NCI-H2196 (cell line): ENCODE measurements around the gene STAC3.
A peak's percentile ranks its signal among the peaks of the same experiment; 100 is the strongest.

Source experiments
- DNase-seq: peaks from one replicate; lab custom pipeline; 2025; ENCODE audit not compliant: unreplicated experiment; lab: John Stamatoyannopoulos, UW

Gene STAC3

DNA sequence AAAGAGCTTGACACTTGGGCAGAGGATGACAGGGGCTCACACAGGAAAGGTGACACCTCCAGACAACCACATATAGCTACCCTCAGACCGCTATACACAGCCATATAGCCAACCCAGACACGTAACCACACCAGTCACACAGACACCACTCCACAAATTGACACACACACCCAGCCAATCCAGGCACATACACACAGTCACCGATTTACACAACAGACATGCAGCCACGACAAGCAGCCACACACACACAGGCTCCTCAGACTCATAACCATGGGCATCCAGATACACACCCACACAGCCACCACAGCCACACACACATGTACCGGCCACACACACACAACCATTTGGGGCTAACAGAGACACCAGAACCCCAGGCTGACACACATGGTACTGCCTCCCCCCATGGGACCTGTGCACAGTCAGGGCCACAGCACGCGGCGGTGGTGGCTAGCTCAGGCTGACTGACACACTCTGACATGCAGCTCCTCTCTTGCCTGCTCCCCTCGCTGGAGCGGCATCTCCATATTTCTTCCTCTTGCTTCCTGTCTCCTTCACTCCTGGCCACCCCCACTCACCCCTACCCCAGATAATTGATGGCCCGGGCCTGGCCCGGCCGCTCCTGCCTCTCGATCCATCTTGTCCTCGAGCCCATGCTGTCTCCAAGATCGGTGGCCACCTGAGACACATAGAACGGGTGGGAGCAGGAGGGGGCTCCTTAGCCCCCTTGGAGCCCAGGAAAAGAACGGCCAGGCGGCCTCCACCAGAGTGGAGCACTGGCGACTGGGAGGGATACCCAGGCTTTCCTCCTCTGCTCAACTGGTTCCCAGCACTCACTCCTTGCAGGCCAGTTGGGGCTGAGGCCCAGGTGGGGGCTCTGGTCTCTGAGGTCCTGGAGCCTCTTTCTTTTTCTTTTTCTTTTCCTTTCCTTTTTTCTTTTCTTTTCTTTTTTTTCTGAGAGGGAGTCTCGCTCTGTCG lies 27.5 kb downstream of the STAC3 start:
- DNase-seq: no peak

DNA sequence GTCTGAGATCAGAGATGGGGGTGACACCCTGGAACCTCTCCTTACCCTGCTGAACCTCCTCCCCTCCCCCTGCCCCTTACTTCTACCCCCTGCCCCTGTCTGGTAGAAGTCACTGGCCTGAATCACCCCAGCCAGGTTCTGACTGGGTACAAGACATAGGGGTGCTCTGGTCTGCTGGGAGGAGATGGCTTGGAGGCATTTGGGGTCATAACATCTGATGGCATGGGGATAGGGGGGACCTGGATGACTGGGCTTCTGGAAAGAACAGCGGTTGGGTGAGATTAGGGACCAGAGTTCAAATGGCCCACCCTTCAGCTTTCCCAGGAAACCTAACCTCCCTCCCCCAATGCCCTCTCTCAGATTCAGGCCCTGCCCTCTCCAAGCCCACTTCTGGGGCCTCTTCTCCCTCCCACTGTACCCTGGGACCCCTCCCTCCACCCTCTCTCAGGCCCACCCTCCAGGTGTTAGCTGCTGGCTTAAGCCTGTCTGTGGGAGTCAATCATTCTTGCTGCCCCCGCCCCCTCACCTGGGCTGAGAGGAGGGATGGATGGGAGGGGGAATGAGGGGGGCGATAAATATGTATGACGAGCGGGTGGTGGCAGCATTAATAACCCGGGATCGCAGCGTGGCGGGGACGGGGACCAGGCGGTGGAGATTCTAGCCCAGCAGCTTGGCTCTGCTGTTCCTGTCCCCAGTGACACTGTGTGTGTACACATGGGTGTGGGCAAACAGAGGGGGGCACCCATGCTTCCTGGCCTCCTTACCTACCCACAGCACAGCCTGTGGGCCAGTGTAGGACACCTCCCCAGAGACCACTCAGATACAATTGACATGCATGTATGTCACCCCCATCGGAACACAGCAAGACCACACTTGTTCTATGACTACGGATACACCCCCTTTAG lies 28.4 kb downstream of the STAC3 start:
- DNase-seq: no peak

DNA sequence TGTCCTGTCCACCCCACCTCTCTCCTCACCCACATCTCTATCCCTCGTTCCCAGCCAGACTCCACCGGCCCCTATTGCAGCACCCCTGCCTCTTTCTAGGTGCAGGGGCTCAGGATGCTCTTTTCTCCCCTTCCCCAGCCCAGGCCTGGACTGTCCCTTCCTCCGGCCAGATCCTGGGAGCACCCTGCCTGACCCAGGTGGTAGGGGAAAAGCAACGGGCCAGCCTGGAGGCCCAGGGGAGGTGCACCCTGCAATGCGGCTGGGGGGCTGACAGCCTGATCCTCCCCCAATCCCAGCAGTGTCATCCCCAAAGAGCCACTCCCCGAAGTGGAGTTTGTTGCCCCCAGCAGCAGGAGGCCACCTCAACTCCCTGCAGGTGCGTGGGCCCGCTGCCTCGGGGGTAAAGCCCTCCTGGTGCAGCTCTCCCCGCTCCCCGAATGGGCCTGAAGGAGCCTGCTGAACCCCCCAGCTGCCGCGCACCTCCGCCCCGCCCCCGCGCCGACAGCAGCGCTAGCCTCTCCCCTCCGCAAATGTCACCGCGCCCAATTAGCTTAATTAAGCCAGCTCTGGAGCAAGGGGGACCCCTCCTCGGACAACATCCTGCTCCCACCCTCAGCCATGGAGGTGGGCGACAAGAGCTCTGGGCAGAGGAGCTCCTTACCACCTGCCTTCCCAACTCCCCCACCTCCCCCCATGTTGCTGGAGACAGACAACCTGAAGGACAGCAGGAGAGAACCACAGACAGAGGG lies 29.6 kb downstream of the STAC3 start:
- no peak for DNase-seq

GRCh38 chr12:57220770-57221168 lies 30.2 kb downstream of the STAC3 start:
- DNase-seq: no peak

- no peak for DNase-seq
These were observed 30.8 kb downstream of the STAC3 start for GRCh38 chr12:57219993-57220754.

DNA sequence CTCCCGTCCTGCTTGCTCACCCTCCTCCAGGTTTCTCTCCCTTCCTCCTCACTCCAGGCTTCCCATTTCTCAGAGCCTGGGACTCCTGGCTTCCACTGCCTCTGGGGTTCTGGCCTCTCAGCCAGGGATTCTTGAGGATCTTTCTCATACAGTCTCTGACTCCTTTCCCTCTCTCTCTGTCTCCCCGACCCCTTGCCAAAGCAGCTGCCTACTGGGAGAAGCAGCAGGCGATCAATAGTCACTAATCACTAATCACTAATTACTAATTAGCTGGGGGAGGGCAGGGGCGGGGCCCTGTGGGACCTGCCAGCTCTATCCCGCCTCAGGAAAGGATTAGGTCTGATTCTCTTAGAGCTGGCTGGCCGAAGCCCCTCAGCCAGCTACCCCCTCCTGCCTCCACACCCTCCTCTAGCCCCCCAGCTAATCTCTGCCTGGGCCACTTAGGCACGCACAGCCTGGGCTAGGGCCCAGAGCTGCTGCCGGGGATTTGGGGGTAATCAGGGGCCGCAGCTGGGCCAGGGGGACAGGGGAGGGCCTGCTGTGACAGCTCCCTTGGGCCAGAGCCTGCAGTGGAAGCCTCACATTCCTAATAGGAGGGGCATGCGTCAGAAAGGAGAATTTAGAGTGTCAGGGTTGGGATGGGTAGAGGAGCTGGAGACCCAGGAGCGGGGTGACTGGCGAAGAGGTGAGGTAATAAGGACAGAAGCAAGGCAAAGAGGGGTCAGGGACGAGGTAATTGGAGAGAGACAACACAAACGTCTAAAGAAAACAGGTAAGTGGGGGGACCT lies 31.6 kb downstream of the STAC3 start:
- DNase-seq: no peak

- DNase-seq: no peak
These were observed 32.7 kb downstream of the STAC3 start for GRCh38 chr12:57218030-57218853.

DNA sequence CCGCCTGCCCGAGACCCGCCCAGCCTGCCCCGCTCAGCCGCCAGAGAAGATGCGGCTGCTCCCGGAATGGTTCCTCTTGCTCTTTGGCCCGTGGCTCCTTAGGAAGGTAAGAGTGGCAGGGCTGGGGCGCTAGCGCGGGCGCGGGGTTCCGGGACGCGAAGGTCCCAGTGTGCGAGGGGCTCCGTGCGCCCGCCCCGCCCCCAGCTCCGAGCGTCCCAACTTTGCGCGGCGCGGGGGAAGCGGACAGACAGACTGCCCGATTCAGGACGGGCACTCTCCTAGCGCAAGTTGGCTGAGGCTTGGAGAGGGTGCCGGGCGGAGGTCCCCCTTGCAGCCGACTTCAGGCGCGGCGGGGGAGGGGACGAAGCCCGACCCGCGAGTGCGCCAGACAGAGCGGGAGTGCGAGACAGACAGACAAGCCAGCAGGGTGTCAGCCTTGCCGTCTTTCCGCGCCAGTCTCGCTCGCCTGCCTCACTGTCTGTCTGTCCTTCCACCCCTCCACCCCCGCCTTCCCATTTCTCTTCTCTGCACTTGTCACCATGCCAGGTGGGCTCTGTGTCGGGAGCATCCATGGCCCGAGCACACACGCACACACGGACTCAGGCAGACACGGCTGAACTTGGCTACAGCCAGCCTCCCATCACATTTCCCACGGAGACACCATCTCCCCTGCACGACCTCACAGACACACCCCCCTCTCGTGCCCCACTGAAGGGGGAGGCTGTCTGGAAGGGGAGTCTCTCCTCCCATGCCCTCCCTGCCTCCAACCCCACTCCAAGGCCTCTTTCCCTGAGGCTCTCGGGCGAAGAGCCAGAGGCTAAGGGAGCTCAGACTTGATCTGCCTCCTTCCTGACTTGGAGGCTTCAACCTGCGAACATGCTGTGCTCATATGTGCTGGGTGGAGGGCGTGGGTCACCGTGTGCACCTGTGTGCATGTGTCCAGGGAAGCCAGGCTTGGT lies 33.8 kb downstream of the STAC3 start:
- peak; percentile 30 for DNase-seq

GRCh38 chr12:57216014-57216911 lies 34.7 kb downstream of the STAC3 start, which contains the start of gene NXPH4:
Gene NXPH4 (plus strand): TSS chr12:57216794. CDS start chr12:57216970, 176 bp downstream.
- DNase-seq: peak; percentile 67

- DNase-seq: peak; percentile 35
These were observed 35.3 kb downstream of the STAC3 start for GRCh38 chr12:57215668-57216013.

GRCh38 chr12:57215065-57215464 lies 35.9 kb downstream of the STAC3 start:
- no peak for DNase-seq

DNA sequence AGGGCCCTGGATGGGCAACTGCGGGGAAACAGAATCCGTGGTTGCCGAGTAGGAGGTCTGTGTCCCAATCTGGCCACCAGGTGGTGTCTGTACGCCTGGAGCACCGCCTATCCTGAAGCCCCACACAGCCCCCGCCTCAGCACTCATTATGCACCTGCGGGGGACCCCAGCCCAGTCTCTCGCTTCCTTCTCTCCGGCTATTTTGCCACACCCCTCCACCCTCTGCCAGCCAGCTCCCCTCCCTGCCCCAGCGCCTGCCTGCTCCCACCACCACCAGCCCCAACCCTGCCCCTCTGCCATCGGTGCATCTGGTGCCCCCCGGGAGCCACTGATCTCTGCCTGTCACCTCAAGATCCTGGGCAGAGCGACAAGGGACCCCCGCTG lies 36.6 kb downstream of the STAC3 start:
- peak; percentile 80 for DNase-seq

GRCh38 chr12:57213763-57214397 lies 37.1 kb downstream of the STAC3 start:
- DNase-seq: peak; percentile 29

- DNase-seq: peak; percentile 89
These were observed 37.8 kb downstream of the STAC3 start for GRCh38 chr12:57213058-57213715.

GRCh38 chr12:57212701-57213057 lies 38.3 kb downstream of the STAC3 start:
- DNase-seq: no peak
